Neural crest cell (in vitro differentiated cells): Measurements from ENCODE around the gene IL1F10. TPM values are rescaled to one million over a fixed set of nuclear protein-coding genes. Genes with fewer than 3 reads are reported as not detected.

Experiments
- DNase-seq: peaks from one replicate; pipeline ENCODE4 v3.0.0; 2021; ENCODE audit warnings: low read depth, mixed read lengths, low spot score
- H3K27ac Mint-ChIP-seq: one replicate; pipeline ENCODE4 v1.8.0; 2021; ENCODE audit warnings: mild to moderate bottlenecking, mixed read lengths; ENCODE audit not compliant: unreplicated experiment
- H3K27me3 Mint-ChIP-seq: 2 replicates; pipeline ENCODE4 v1.8.0; 2021; ENCODE audit warnings: low read depth, mild to moderate bottlenecking, mixed read lengths
- H3K36me3 Mint-ChIP-seq: 2 replicates; pipeline ENCODE4 v1.8.0; 2021; ENCODE audit warnings: low read depth, mild to moderate bottlenecking, mixed read lengths
- H3K4me1 Mint-ChIP-seq: 2 replicates; pipeline ENCODE4 v1.8.0; 2021; ENCODE audit warnings: mixed read lengths
- H3K4me3 Mint-ChIP-seq: one replicate; pipeline ENCODE4 v1.8.0; 2021; ENCODE audit warnings: mild to moderate bottlenecking, mixed read lengths
- H3K9me3 Mint-ChIP-seq: 2 replicates; pipeline ENCODE4 v1.8.0; 2021; ENCODE audit warnings: mixed read lengths
- total RNA-seq: library from RNA; stranded (reverse); gene quantifications from 2 replicates; pipeline ENCODE4 v1.2.1, GENCODE V29; 2021
- TF ChIP-seq, protein P1 (sequence below): fragments of 200-600 bp; sonication (generic); conservative IDR thresholded peaks from 2 replicates; pipeline ENCODE4 v1.5.0; 2021; ENCODE audit warnings: antibody characterized with exemption, mild to moderate bottlenecking

The IL1F10 gene
- total RNA-seq, 1 donor from 2014 or later, result not detected

DNA sequence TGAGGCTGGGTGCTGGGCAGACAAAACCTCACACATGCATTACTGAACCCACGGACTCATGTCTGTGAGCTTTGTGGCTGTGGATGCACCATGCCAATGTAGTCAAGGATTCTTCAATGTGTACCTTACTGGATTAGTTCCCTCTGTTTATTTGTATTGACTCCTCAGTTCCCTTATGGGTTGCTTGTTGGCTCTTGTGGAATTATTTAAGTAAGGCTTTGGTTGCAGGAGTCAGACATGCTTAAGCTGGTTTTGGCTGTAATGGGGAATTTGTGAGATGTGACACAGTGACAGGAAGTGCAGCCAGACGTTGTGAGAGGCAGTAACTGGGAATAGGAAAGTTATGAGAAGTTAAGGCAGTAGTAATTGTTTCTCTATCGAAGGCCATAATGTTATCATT, 46.0 kb downstream of the IL1F10 start:
- Mint-ChIP-seq H3K9me3 (no peaks in the 10 kb centered on the region), H3K4me1 (no peaks in the 10 kb centered on the region), H3K36me3 (no peaks in the 10 kb centered on the region), H3K4me3 (no peak overlapping the region), H3K27ac (no peak overlapping the region), H3K27me3 (peaks cover 16% of the 10 kb centered on the region)
- TF ChIP-seq, protein P1, sequence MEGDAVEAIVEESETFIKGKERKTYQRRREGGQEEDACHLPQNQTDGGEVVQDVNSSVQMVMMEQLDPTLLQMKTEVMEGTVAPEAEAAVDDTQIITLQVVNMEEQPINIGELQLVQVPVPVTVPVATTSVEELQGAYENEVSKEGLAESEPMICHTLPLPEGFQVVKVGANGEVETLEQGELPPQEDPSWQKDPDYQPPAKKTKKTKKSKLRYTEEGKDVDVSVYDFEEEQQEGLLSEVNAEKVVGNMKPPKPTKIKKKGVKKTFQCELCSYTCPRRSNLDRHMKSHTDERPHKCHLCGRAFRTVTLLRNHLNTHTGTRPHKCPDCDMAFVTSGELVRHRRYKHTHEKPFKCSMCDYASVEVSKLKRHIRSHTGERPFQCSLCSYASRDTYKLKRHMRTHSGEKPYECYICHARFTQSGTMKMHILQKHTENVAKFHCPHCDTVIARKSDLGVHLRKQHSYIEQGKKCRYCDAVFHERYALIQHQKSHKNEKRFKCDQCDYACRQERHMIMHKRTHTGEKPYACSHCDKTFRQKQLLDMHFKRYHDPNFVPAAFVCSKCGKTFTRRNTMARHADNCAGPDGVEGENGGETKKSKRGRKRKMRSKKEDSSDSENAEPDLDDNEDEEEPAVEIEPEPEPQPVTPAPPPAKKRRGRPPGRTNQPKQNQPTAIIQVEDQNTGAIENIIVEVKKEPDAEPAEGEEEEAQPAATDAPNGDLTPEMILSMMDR, result no peak
- DNase-seq, result no peak

DNA sequence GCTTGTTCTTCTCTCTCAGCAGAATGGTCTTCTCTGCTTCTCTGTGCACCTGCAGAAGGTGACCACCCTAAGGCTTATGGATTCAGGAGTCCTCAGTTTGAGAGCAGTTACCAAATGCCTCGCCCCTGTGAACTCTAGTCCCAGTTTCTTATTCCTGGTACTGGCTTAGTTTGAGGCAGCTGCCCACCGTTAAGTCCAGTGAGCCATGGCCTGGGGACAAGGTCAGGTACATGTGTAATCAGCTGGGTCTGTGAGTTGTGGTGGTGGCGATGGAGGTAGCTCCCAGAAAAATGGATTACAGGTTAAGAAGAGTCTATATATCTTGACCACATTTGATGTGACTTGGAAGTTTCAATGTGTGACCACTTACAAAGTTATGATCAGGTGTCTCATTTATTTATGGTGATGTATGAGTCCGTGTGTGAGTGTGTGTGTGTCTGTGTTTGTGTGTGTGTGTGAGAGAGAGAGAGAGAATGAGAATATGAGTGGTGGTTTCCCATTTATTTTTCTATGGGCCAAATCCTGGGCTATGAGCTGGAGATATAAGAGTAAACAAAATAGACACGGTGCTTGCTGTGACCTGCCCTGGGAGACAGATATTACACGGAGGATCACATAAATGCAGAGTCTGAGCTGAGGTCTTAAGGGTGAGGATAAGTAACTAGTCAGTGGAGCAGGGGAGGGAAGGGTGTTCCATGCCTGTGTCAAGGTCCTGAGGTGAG, 46.6 kb downstream of the IL1F10 start:
- Mint-ChIP-seq H3K4me1 (no peaks in the 10 kb centered on the region), H3K27me3 (peaks cover 15% of the 10 kb centered on the region), H3K27ac (no peak overlapping the region), H3K4me3 (no peak overlapping the region), H3K36me3 (no peaks in the 10 kb centered on the region), H3K9me3 (no peaks in the 10 kb centered on the region)
- TF ChIP-seq, protein P1, result no peak
- no peak for DNase-seq

GRCh38 chr2:113114996-113115395, 47.2 kb downstream of the IL1F10 start:
- Mint-ChIP-seq H3K27me3 (peaks cover 15% of the 10 kb centered on the region), H3K4me3 (no peak overlapping the region), H3K9me3 (no peaks in the 10 kb centered on the region), H3K4me1 (no peaks in the 10 kb centered on the region), H3K27ac (no peak overlapping the region), H3K36me3 (no peaks in the 10 kb centered on the region)
- TF ChIP-seq, protein P1, result no peak
- DNase-seq, result no peak

GRCh38 chr2:113116100-113116958, 48.6 kb downstream of the IL1F10 start:
- Mint-ChIP-seq H3K4me3 (no peak overlapping the region), H3K27ac (no peak overlapping the region), H3K9me3 (no peaks in the 10 kb centered on the region), H3K36me3 (no peaks in the 10 kb centered on the region), H3K4me1 (no peaks in the 10 kb centered on the region), H3K27me3 (peaks cover 17% of the 10 kb centered on the region)
- no peak for DNase-seq
- TF ChIP-seq, protein P1, result no peak

DNA sequence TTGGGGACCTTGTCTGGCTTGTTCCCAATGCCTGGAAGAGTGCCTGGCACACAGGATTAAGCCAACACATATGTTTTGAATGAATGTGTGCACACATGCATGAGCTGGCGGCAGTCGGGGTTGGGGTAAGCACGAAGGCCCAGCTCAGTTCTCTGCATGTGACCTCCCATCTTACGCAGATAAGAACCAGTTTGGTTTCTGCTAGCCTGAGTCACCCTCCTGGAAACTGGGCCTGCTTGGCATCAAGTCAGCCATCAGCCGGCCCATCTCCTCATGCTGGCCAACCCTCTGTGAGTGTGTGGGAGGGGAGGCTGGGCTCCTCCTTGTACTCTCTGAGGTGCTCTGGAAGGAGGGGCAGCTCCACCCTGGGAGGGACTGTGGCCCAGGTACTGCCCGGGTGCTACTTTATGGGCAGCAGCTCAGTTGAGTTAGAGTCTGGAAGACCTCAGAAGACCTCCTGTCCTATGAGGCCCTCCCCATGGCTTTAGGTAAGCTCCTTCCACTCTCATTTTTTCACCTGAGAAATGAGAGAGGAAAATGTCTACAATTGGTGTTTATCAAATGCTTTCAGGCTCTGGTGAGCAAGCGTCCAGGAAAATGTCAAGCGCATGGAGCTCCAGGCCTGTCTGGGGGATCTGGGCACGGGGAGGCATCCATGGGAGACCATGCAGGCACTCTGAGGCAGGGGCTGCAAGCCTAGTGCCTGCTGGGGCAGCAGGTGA, 49.9 kb downstream of the IL1F10 start:
- no peaks in the 10 kb centered on the region for H3K9me3 Mint-ChIP-seq
- TF ChIP-seq, protein P1, result no peak
- H3K4me3 Mint-ChIP-seq, result no peak overlapping the region
- peaks cover 28% of the 10 kb centered on the region for H3K27me3 Mint-ChIP-seq
- H3K4me1 Mint-ChIP-seq, result no peaks in the 10 kb centered on the region
- H3K27ac Mint-ChIP-seq, result no peak overlapping the region
- DNase-seq, result no peak
- no peaks in the 10 kb centered on the region for H3K36me3 Mint-ChIP-seq
